HG03175 (cell line): Measurements from ENCODE around the gene HVCN1.
"Not testable (repeated sequence)": the region's sequence is repeated elsewhere in the genome, so short reads cannot be mapped to it uniquely, and the experiment has no call there.

Experiments used
- ATAC-seq: cut with Tn5 transposase; IDR thresholded peaks from one replicate; pipeline ENCODE4 v1.9.1; 2021; ENCODE audit warnings: mild to moderate bottlenecking, moderate library complexity; ENCODE audit not compliant: unreplicated experiment

The HVCN1 gene

DNA sequence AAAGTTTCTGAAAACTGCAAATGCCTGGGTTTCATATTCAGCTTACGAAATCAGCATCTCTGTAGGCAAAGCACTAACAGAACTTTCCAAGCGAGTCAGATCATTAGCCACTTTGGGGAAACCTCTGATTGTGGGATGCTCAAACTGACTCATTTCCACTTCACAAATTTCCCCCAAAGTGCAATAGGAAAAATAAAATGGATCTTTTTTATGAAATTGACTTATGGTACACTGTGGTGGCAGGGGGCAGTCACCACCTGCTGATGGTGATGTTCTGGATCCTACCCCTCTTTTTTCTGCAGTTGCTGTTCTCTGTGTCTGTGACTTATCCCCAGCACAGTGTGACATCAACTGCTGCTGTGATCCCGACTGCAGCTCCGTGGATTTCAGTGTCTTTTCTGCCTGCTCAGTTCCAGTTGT is 69.4 kb downstream of the HVCN1 start:
- peak; percentile 67 for ATAC-seq

GRCh38 chr12:110616471-110617115 is 72.3 kb downstream of the HVCN1 start:
- no peak for ATAC-seq

GRCh38 chr12:110615171-110615570 is 73.7 kb downstream of the HVCN1 start:
- no peak for ATAC-seq

- peak; percentile 95 for ATAC-seq
Observed at GRCh38 chr12:110613771-110614684, 74.9 kb downstream of the HVCN1 start, which contains the start of gene TCTN1. TSS of gene TCTN1 (plus strand) at chr12:110614129. CDS start at chr12:110614183, 54 bp downstream.

- ATAC-seq, result no peak
Observed at GRCh38 chr12:110613071-110613770, 75.7 kb downstream of the HVCN1 start.

GRCh38 chr12:110606253-110606611 is 82.7 kb downstream of the HVCN1 start:
- no peak for ATAC-seq

DNA sequence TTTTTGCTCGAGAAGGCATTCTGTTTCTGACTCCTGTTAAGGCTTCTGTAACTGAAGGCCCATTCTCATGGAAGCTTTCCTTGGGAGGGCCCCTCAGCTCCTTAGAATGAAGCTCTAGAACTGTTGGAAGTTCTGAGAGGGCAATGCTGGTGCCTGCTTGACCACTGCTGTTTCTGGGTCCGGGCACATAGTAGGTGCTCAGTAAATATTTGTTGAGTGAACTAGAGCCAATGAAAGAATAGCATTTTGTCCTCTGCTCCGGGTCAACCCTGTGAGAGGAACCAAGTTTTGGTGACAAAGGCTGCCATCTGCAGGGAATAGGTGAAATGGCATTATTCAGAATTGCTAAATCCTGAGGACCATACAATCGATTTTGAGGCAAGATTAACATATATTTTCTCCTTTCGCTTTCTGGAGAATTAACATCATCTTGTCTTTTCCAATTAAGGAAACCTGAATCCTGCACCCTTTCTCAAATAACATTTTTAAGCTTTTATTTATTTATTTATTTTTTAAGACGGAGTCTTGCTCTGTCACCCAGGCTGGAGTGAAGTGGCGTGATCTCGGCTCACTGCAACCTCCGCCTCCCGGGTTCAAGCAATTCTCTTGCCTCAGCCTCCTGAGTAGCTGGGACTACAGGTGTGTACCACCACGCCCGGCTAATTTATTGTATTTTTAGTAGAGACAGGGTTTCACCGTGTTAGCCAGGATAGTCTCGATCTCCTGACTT is 86.7 kb downstream of the HVCN1 start:
- not testable (repeated sequence) for ATAC-seq

- ATAC-seq, result no peak
Observed at GRCh38 chr12:110600254-110600653, 88.7 kb downstream of the HVCN1 start.

GRCh38 chr12:110599334-110599733 is 89.6 kb downstream of the HVCN1 start:
- no peak for ATAC-seq
